EL (cell line): ENCODE measurements around the gene TOM1L2.

Source experiments
- DNase-seq: peaks from one replicate; pipeline ENCODE4 v3.0.0-alpha.2; 2016

The TOM1L2 gene

GRCh38 chr17:17827826-17828621, 144.2 kb downstream of the TOM1L2 start:
- no peak for DNase-seq

GRCh38 chr17:17826942-17827785, 145.0 kb downstream of the TOM1L2 start:
- no peak for DNase-seq

GRCh38 chr17:17826342-17826713, 145.9 kb downstream of the TOM1L2 start:
- DNase-seq: no peak

GRCh38 chr17:17824783-17825614, 147.2 kb downstream of the TOM1L2 start:
- no peak for DNase-seq

GRCh38 chr17:17824119-17824782, 147.9 kb downstream of the TOM1L2 start:
- no peak for DNase-seq

GRCh38 chr17:17823433-17824118, 148.6 kb downstream of the TOM1L2 start:
- DNase-seq: peak; percentile 88

GRCh38 chr17:17822616-17823015, 149.6 kb downstream of the TOM1L2 start:
- no peak for DNase-seq

- peak; percentile 80 for DNase-seq
Measured at GRCh38 chr17:17822189-17822588, 150.0 kb downstream of the TOM1L2 start.

GRCh38 chr17:17820463-17821158, 151.6 kb downstream of the TOM1L2 start:
- DNase-seq: no peak

GRCh38 chr17:17820046-17820445, 152.2 kb downstream of the TOM1L2 start:
- no peak for DNase-seq

GRCh38 chr17:17819561-17819995, 152.6 kb downstream of the TOM1L2 start:
- DNase-seq: peak; percentile 91

GRCh38 chr17:17819111-17819510, 153.1 kb downstream of the TOM1L2 start:
- no peak for DNase-seq

GRCh38 chr17:17818088-17818526, 154.1 kb downstream of the TOM1L2 start:
- peak; percentile 38 for DNase-seq

GRCh38 chr17:17817552-17817947, 154.7 kb downstream of the TOM1L2 start:
- DNase-seq: no peak

- no peak for DNase-seq
Measured at GRCh38 chr17:17816831-17817551, 155.2 kb downstream of the TOM1L2 start.

GRCh38 chr17:17816240-17816814, 155.9 kb downstream of the TOM1L2 start:
- no peak for DNase-seq

GRCh38 chr17:17815436-17816200, 156.6 kb downstream of the TOM1L2 start:
- no peak for DNase-seq

- DNase-seq: no peak
Measured at GRCh38 chr17:17815062-17815406, 157.2 kb downstream of the TOM1L2 start.
